ENCODE measurements around the gene TBX15.
A peak's percentile ranks its signal among the peaks of the same experiment; 100 is the strongest.

TBX15 gene

GRCh38 chr1:118988186-118989005 is at the start of gene TBX15:
Gene TBX15, minus strand, starts transcription at chr1:118988343. Its CDS starts 548 bp downstream, at chr1:118987795.
- DNase-seq (ENCODE audit: low read depth in 2 of 2): peak; percentile 81 to 82

GRCh38 chr1:119034359-119034758 is 46.2 kb upstream of the TBX15 start:
- DNase-seq (ENCODE audit: low read depth in 2 of 2): no peak

- no peak for DNase-seq (ENCODE audit: low read depth in 2 of 2)
Observed at GRCh38 chr1:119032986-119033385, 44.8 kb upstream of the TBX15 start.

GRCh38 chr1:119027759-119028158 is 39.6 kb upstream of the TBX15 start:
- no peak for DNase-seq (ENCODE audit: low read depth in 2 of 2)

GRCh38 chr1:119026956-119027355 is 38.8 kb upstream of the TBX15 start:
- DNase-seq (ENCODE audit: low read depth in 2 of 2): no peak

GRCh38 chr1:119015547-119015946 is 27.4 kb upstream of the TBX15 start:
- no peak for DNase-seq (ENCODE audit: low read depth in 2 of 2)

GRCh38 chr1:119012383-119012782 is 24.2 kb upstream of the TBX15 start:
- no peak for DNase-seq (ENCODE audit: low read depth in 2 of 2)

- peak in 1 of 2 experiments; percentile 52 for DNase-seq (ENCODE audit: low read depth in 2 of 2)
Observed at GRCh38 chr1:119011706-119012105, 23.6 kb upstream of the TBX15 start.

- DNase-seq (ENCODE audit: low read depth in 2 of 2): no peak
Observed at GRCh38 chr1:119011116-119011515, 23.0 kb upstream of the TBX15 start.

- DNase-seq (ENCODE audit: low read depth in 2 of 2): no peak
Observed at GRCh38 chr1:119010201-119010600, 22.1 kb upstream of the TBX15 start.

GRCh38 chr1:119009312-119009655 is 21.1 kb upstream of the TBX15 start:
- no peak for DNase-seq (ENCODE audit: low read depth in 2 of 2)

- DNase-seq (ENCODE audit: low read depth in 2 of 2): peak in 1 of 2 experiments; percentile 72
Observed at GRCh38 chr1:119008483-119009311, 20.6 kb upstream of the TBX15 start.

GRCh38 chr1:119007670-119008482 is 19.7 kb upstream of the TBX15 start:
- no peak for DNase-seq (ENCODE audit: low read depth in 2 of 2)

- no peak for DNase-seq (ENCODE audit: low read depth in 2 of 2)
Observed at GRCh38 chr1:119007339-119007669, 19.2 kb upstream of the TBX15 start.

GRCh38 chr1:119006406-119007279 is 18.5 kb upstream of the TBX15 start:
- no peak for DNase-seq (ENCODE audit: low read depth in 2 of 2)

GRCh38 chr1:119005724-119006405 is 17.7 kb upstream of the TBX15 start:
- DNase-seq (ENCODE audit: low read depth in 2 of 2): no peak

- DNase-seq (ENCODE audit: low read depth in 2 of 2): no peak
Observed at GRCh38 chr1:119004781-119005180, 16.6 kb upstream of the TBX15 start.

GRCh38 chr1:119004129-119004527 is 16.0 kb upstream of the TBX15 start:
- no peak for DNase-seq (ENCODE audit: low read depth in 2 of 2)

- no peak for DNase-seq (ENCODE audit: low read depth in 2 of 2)
Observed at GRCh38 chr1:119003413-119004128, 15.4 kb upstream of the TBX15 start.
